ENCODE results near the gene METTL9. TPM values are rescaled to one million over a fixed set of nuclear protein-coding genes. Genes with fewer than 3 reads are reported as not detected.
"Not testable (repeated sequence)": the region's sequence is repeated elsewhere in the genome, so short reads cannot be mapped to it uniquely, and the experiment has no call there.

The METTL9 gene
- total RNA-seq, 2 donors from 2014 or later: 83.7 to 90.6 TPM

- H3K4me1 ChIP-seq; H3K27me3 ChIP-seq; H3K9me3 ChIP-seq; H3K4me3 ChIP-seq; DNase-seq; H3K36me3 ChIP-seq; H3K9ac ChIP-seq (ENCODE audit: low read depth in 2 of 2, low read length in 2 of 2); intact Hi-C loops (cut with DNase I); H3K27ac ChIP-seq: not testable (repeated sequence)
These were observed 32.7 kb downstream of the METTL9 start for GRCh38 chr16:21631951-21632575.

- intact Hi-C loops (cut with DNase I): no loop called here
- no peaks in the 10 kb centered on the region for H3K4me1 ChIP-seq
- H3K27ac ChIP-seq: no peak overlapping the region
- TF ChIP-seq CTCF (IDR thresholded peaks at IDR 0.05): no peak
- H3K4me3 ChIP-seq: no peak overlapping the region
- H3K9ac ChIP-seq (ENCODE audit: low read depth in 2 of 2, low read length in 2 of 2): no peak overlapping the region
- no peaks in the 10 kb centered on the region for H3K27me3 ChIP-seq
- H3K36me3 ChIP-seq: peaks cover 6% of the 10 kb centered on the region
- no peaks in the 10 kb centered on the region for H3K9me3 ChIP-seq
- DNase-seq: no peak
These were observed 34.8 kb downstream of the METTL9 start for GRCh38 chr16:21634216-21634615.

- intact Hi-C loops (cut with DNase I); DNase-seq; H3K36me3 ChIP-seq; H3K27ac ChIP-seq; H3K4me1 ChIP-seq; H3K9ac ChIP-seq (ENCODE audit: low read depth in 2 of 2, low read length in 2 of 2); H3K4me3 ChIP-seq; H3K27me3 ChIP-seq; H3K9me3 ChIP-seq: not testable (repeated sequence)
These were observed 36.3 kb downstream of the METTL9 start for GRCh38 chr16:21635694-21636093.

- H3K27me3 ChIP-seq: no peaks in the 10 kb centered on the region
- intact Hi-C loops (cut with DNase I): no loop called here
- no peak overlapping the region for H3K27ac ChIP-seq
These were observed 37.9 kb downstream of the METTL9 start for GRCh38 chr16:21637032-21637968.

GRCh38 chr16:21638573-21638975 is 39.2 kb downstream of the METTL9 start:
- Histone ChIP-seq H3K27me3 (no peaks in the 10 kb centered on the region), H3K4me3 (no peak overlapping the region), H3K27ac (no peak overlapping the region), H3K9ac (ENCODE audit: low read depth in 2 of 2, low read length in 2 of 2) (no peak overlapping the region), H3K36me3 (no peaks in the 10 kb centered on the region), H3K4me1 (no peaks in the 10 kb centered on the region), H3K9me3 (no peaks in the 10 kb centered on the region)
- intact Hi-C loops (cut with DNase I): no loop called here
- no peak for DNase-seq
- no peak for TF ChIP-seq CTCF (IDR thresholded peaks at IDR 0.05)

More at GRCh38 chr16:21637032-21637968, 37.9 kb downstream of the METTL9 start:
- TF ChIP-seq CTCF (IDR thresholded peaks at IDR 0.05): no peak
- no peak overlapping the region for H3K9ac ChIP-seq (ENCODE audit: low read depth in 2 of 2, low read length in 2 of 2)
- H3K9me3 ChIP-seq: no peaks in the 10 kb centered on the region
- H3K4me3 ChIP-seq: no peak overlapping the region
- no peaks in the 10 kb centered on the region for H3K4me1 ChIP-seq
- no peak for DNase-seq
- no peaks in the 10 kb centered on the region for H3K36me3 ChIP-seq

- H3K27ac ChIP-seq: no peak overlapping the region
- H3K4me3 ChIP-seq: no peak overlapping the region
- H3K27me3 ChIP-seq: no peaks in the 10 kb centered on the region
- H3K36me3 ChIP-seq: no peaks in the 10 kb centered on the region
- no peak for TF ChIP-seq CTCF (IDR thresholded peaks at IDR 0.05)
- intact Hi-C loops (cut with DNase I): no loop called here
- H3K9me3 ChIP-seq: no peaks in the 10 kb centered on the region
- no peak for DNase-seq
- H3K4me1 ChIP-seq: no peaks in the 10 kb centered on the region
- H3K9ac ChIP-seq (ENCODE audit: low read depth in 2 of 2, low read length in 2 of 2): no peak overlapping the region
These were observed 40.1 kb downstream of the METTL9 start for GRCh38 chr16:21639493-21639892.
